ENCODE measurements around the gene DLX4.

DLX4 gene

DNA sequence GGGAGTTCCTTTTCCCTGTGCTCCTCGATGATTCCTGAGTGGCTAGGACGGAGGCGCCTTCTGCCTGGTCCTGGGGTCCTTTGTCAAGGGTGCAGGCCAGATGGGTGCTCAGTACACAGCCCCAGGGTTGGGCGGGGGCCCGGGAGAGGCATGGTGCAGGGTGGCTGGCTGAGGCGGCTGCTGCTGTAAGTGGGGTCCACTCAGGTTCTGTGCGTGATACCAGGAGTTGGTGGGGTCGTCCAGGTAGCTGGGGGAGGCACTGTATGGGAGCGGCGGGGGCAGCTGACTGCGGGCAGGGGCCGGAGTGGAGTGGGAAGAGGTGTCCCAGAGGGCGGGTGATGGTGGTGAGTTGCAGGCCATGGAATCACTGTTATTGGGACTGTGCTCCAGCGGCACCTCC lies 22.4 kb downstream of the DLX4 start:
- no peak for TF ChIP-seq Cebpa-rat (IDR thresholded peaks at IDR 0.05)
- no peaks in the 10 kb centered on the region for H3K36me3 ChIP-seq
- no peak overlapping the region for H3K9ac ChIP-seq
- no peak overlapping the region for H3K4me2 ChIP-seq
- no peaks in the 10 kb centered on the region for H3K9me3 ChIP-seq
- H3K4me3 ChIP-seq: no peak overlapping the region
- peaks cover 59% of the 10 kb centered on the region for H3K4me1 ChIP-seq
- H3K27ac ChIP-seq: no peak overlapping the region
- H3K27me3 ChIP-seq: peaks cover 62% of the 10 kb centered on the region
- H4K20me1 ChIP-seq: peaks cover 54% of the 10 kb centered on the region

DNA sequence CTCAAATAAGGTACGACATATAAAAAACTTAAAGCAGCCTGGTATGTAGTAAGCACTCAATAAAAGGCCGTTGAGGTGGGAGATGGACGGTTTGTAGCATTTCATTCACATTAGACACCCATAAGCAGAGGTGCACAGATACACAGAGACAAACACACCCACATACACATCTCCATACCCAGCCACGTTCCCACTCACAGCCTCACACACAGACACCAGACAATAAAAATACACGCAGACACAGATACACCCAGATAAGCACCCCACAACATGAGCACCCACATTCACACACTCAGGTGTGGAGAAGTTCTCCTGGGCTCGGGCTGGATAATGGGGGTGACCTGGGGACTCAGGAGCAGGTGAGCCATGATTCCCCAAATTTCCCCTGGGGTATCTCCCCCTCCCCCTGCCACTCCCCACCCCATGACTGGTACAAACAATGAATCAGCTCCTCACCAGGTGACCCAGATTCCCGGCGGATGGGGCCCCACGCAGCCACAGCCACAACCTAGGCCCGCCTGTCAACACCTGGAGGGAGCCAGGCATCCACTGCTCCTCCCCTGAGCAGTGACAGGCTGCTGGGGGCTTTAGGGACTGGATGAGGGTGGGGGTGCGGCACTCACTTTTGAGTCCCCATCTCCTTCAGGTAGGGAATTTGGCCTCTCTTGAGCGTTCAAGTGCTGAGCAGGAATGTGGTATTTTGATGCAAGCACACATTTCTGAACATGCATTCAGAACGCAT lies 23.4 kb downstream of the DLX4 start:
- Histone ChIP-seq H3K9ac (no peak overlapping the region), H3K4me3 (no peak overlapping the region), H3K36me3 (no peaks in the 10 kb centered on the region), H4K20me1 (peaks cover 54% of the 10 kb centered on the region), H3K4me2 (no peak overlapping the region), H3K4me1 (peaks cover 63% of the 10 kb centered on the region), H3K27ac (no peak overlapping the region), H3K27me3 (peaks cover 71% of the 10 kb centered on the region), H3K9me3 (no peaks in the 10 kb centered on the region)
- TF ChIP-seq Cebpa-rat (IDR thresholded peaks at IDR 0.05): no peak

DNA sequence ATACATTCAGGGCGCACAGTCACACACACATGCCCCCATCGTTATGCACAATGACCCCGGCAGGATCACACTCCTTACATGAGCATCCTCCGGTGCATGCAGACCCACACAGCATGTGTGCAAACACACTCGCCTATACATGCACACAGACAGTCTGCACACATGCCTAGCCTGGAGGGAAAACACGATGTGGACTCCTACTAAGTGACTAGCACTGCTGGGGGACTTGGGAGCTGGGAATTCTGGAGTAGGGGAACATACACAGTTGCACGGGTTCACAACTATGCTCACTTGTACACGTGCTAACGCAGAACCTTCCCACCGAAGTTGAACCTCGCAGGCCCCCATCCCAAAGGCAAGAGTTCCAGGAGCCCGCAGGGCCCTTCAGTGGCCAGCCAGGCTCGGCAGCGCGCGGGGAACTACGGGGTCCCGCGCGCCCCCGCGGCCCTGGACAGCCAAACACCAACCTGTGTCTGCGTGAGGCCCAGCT lies 24.0 kb downstream of the DLX4 start:
- Histone ChIP-seq H3K36me3 (no peaks in the 10 kb centered on the region), H3K9me3 (no peaks in the 10 kb centered on the region), H3K9ac (no peak overlapping the region), H3K4me2 (peak overlapping the region; percentile 85), H3K4me3 (peak overlapping the region; percentile 63), H3K4me1 (peaks cover 57% of the 10 kb centered on the region), H4K20me1 (peaks cover 54% of the 10 kb centered on the region), H3K27ac (no peak overlapping the region), H3K27me3 (peaks cover 75% of the 10 kb centered on the region)
- TF ChIP-seq Cebpa-rat (IDR thresholded peaks at IDR 0.05): no peak

GRCh38 chr17:49993423-49994060 lies 24.6 kb downstream of the DLX4 start:
- no peak overlapping the region for H3K9ac ChIP-seq
- no peaks in the 10 kb centered on the region for H3K36me3 ChIP-seq
- H3K4me2 ChIP-seq: peak overlapping the region; percentile 85
- H3K27me3 ChIP-seq: peaks cover 75% of the 10 kb centered on the region
- TF ChIP-seq Cebpa-rat (IDR thresholded peaks at IDR 0.05): no peak
- H3K4me3 ChIP-seq: peak overlapping the region; percentile 63
- peaks cover 51% of the 10 kb centered on the region for H3K4me1 ChIP-seq
- no peaks in the 10 kb centered on the region for H3K9me3 ChIP-seq
- peaks cover 54% of the 10 kb centered on the region for H4K20me1 ChIP-seq
- H3K27ac ChIP-seq: no peak overlapping the region

GRCh38 chr17:49994085-49995054 lies 25.4 kb downstream of the DLX4 start:
- H3K4me3 ChIP-seq: peak overlapping the region; percentile 63
- H3K27ac ChIP-seq: no peak overlapping the region
- H3K9ac ChIP-seq: no peak overlapping the region
- no peaks in the 10 kb centered on the region for H3K36me3 ChIP-seq
- H3K4me2 ChIP-seq: peak overlapping the region; percentile 85
- H3K4me1 ChIP-seq: peaks cover 43% of the 10 kb centered on the region
- H3K9me3 ChIP-seq: no peaks in the 10 kb centered on the region
- TF ChIP-seq Cebpa-rat (IDR thresholded peaks at IDR 0.05): no peak
- peaks cover 75% of the 10 kb centered on the region for H3K27me3 ChIP-seq
- peaks cover 54% of the 10 kb centered on the region for H4K20me1 ChIP-seq

GRCh38 chr17:49995055-49995738 lies 26.2 kb downstream of the DLX4 start, which contains the start of gene DLX3:
Gene DLX3, minus strand, starts transcription at chr17:49995224. Its CDS starts 226 bp downstream, at chr17:49994998.
- Histone ChIP-seq H3K36me3 (no peaks in the 10 kb centered on the region), H3K4me2 (peak within 1 kb of the TSS; percentile 85), H3K27me3 (peaks cover 78% of the 10 kb centered on the region), H3K4me1 (peaks cover 35% of the 10 kb centered on the region), H4K20me1 (peaks cover 53% of the 10 kb centered on the region), H3K9me3 (no peaks in the 10 kb centered on the region), H3K9ac (no peak within 1 kb of the TSS), H3K4me3 (0 out of 2 replicates have a peak within 1 kb of the TSS, but pooled peaks have one; percentile 63), H3K27ac (no peak within 1 kb of the TSS)
- no peak for TF ChIP-seq Cebpa-rat (IDR thresholded peaks at IDR 0.05)

- Histone ChIP-seq H3K4me3 (no peak overlapping the region), H3K9me3 (no peaks in the 10 kb centered on the region), H3K4me1 (peaks cover 30% of the 10 kb centered on the region), H4K20me1 (peaks cover 43% of the 10 kb centered on the region), H3K27me3 (peaks cover 69% of the 10 kb centered on the region), H3K27ac (no peak overlapping the region), H3K36me3 (no peaks in the 10 kb centered on the region), H3K9ac (no peak overlapping the region), H3K4me2 (peak overlapping the region; percentile 90)
- no peak for TF ChIP-seq Cebpa-rat (IDR thresholded peaks at IDR 0.05)
These were observed 27.1 kb downstream of the DLX4 start for GRCh38 chr17:49996121-49996494.

- Histone ChIP-seq H3K27me3 (peaks cover 63% of the 10 kb centered on the region), H3K36me3 (no peaks in the 10 kb centered on the region), H3K4me1 (peaks cover 30% of the 10 kb centered on the region), H3K9ac (peak overlapping the region; percentile 37; the same call in 1 of the 2 replicates), H3K27ac (no peak overlapping the region), H3K4me3 (peak overlapping the region; percentile 63), H3K4me2 (peak overlapping the region; percentile 90), H4K20me1 (peaks cover 40% of the 10 kb centered on the region), H3K9me3 (no peaks in the 10 kb centered on the region)
- no peak for TF ChIP-seq Cebpa-rat (IDR thresholded peaks at IDR 0.05)
These were observed 27.7 kb downstream of the DLX4 start for GRCh38 chr17:49996495-49997300.

Measured in BLaER1 (cell line).